Naive thymus-derived CD4-positive, alpha-beta T cell (primary cell): ENCODE data around the gene POU2AF1. TPM values are rescaled to one million over a fixed set of nuclear protein-coding genes. Genes with fewer than 3 reads are reported as not detected.

Experiments
- ATAC-seq: fragments of 150-1000 bp; cut with Tn5 transposase; 2 replicates; pipeline ENCODE4 v1.10.0; 2021; ENCODE audit warnings: mild to moderate bottlenecking, moderate library complexity
- CTCF ChIA-PET: fragments of 350-600 bp; sonication (Branson Sonifier 250); formaldehyde crosslinking; loops from one replicate; lab custom pipeline; 2021; ENCODE audit warnings: antibody characterized with exemption; lab: Charles Lee
- POLR2A ChIA-PET: fragments of 350-600 bp; sonication (Branson Sonifier 250); formaldehyde crosslinking; loops from one replicate; lab custom pipeline; 2021; ENCODE audit warnings: antibody characterized with exemption, inconsistent platforms; lab: Charles Lee
- DNase-seq, 9 donors: peaks; one replicate each; pipeline versions ENCODE4 v3.0.0 to v3.0.0-alpha.2; 2020 to 2022; ENCODE audit warnings: mixed read lengths in 1 of 9
- H3K27ac ChIP-seq: one replicate; pipeline ENCODE4 v1.7.0; 2013; ENCODE audit warnings: mild to moderate bottlenecking, low read depth, low read length, moderate library complexity
- H3K27me3 ChIP-seq, 2 donors: one replicate each; pipeline ENCODE4 v1.7.0; 2013; ENCODE audit warnings: low read length in 2 of 2, mild to moderate bottlenecking in 2 of 2, moderate library complexity in 2 of 2; ENCODE audit not compliant: control insufficient read depth in 2 of 2, insufficient read depth in 2 of 2
- H3K36me3 ChIP-seq, 3 experiments: 1 replicate in 2 of 3; 2 replicates in 1 of 3; pipeline ENCODE4 v1.7.0; 2013; ENCODE audit warnings: low read length in 3 of 3, mild to moderate bottlenecking in 3 of 3, moderate library complexity in 1 of 3; ENCODE audit not compliant: insufficient read depth in 3 of 3, control insufficient read depth in 2 of 3
- H3K4me1 ChIP-seq, 2 donors: one replicate each; pipeline ENCODE4 v1.7.0; 2013; ENCODE audit warnings: low read length in 2 of 2, mild to moderate bottlenecking in 2 of 2, moderate library complexity in 1 of 2; ENCODE audit not compliant: control insufficient read depth in 2 of 2, insufficient read depth in 2 of 2
- H3K4me3 ChIP-seq: 2 replicates; pipeline ENCODE4 v1.7.0; 2013; ENCODE audit warnings: mild to moderate bottlenecking, low read length
- H3K9me3 ChIP-seq, 3 experiments: 1 replicate in 2 of 3; 2 replicates in 1 of 3; pipeline ENCODE4 v1.7.0; 2013; ENCODE audit warnings: low read length in 3 of 3; ENCODE audit not compliant: control insufficient read depth in 2 of 3
- H3K27ac Mint-ChIP-seq, 9 donors: one replicate each; pipeline ENCODE4 v1.8.0; 2020 to 2022; ENCODE audit warnings: mixed read lengths in 9 of 9, mild to moderate bottlenecking in 8 of 9, moderate library complexity in 5 of 9, inconsistent platforms in 2 of 9
- H3K27me3 Mint-ChIP-seq, 5 donors: one replicate each; pipeline ENCODE4 v1.8.0; 2021 to 2022; ENCODE audit warnings: mixed read lengths in 5 of 5, mild to moderate bottlenecking in 1 of 5
- H3K36me3 Mint-ChIP-seq, 5 donors: one replicate each; pipeline ENCODE4 v1.8.0; 2020 to 2022; ENCODE audit warnings: mixed read lengths in 5 of 5, mild to moderate bottlenecking in 3 of 5, inconsistent platforms in 1 of 5
- H3K4me1 Mint-ChIP-seq, 7 donors: one replicate each; pipeline ENCODE4 v1.8.0; 2020 to 2022; ENCODE audit warnings: mixed read lengths in 7 of 7, mild to moderate bottlenecking in 3 of 7, inconsistent platforms in 1 of 7
- H3K4me3 Mint-ChIP-seq, 10 donors: one replicate each; pipeline ENCODE4 v1.8.0; 2020 to 2022; ENCODE audit warnings: mild to moderate bottlenecking in 10 of 10, mixed read lengths in 10 of 10, moderate library complexity in 6 of 10, inconsistent platforms in 2 of 10
- H3K9me3 Mint-ChIP-seq, 11 donors: one replicate each; pipeline ENCODE4 v1.8.0; 2020 to 2022; ENCODE audit warnings: mixed read lengths in 11 of 11, mild to moderate bottlenecking in 4 of 11, inconsistent platforms in 1 of 11, moderate library complexity in 1 of 11
- intact Hi-C, 2 donors: fragments of 100-400 bp; cut with micrococcal nuclease; formaldehyde crosslinking; loops; one replicate each; pipeline ENCODE4 v1.15.1; 2023
- polyA plus RNA-seq, 2 donors: library from polyadenylated mRNA; unstranded; fragments of 300-500 nt; fragmentation: Illumina TruSeq; gene quantifications; one replicate each; pipeline ENCODE4 v1.2.3, GENCODE V29; 2021
- total RNA-seq, 6 experiments: library from RNA in 5 of 6; stranded (reverse) in 5 of 6; gene quantifications; 1 replicate in 5 of 6; 2 replicates in 1 of 6; pipeline ENCODE4 v1.2.3 and lab custom pipeline; 2021 to 2026

Gene POU2AF1
- total and polyA plus RNA-seq, 7 experiments from 2014 or later = 0.45 to 11.3 (median 1.4) TPM

DNA sequence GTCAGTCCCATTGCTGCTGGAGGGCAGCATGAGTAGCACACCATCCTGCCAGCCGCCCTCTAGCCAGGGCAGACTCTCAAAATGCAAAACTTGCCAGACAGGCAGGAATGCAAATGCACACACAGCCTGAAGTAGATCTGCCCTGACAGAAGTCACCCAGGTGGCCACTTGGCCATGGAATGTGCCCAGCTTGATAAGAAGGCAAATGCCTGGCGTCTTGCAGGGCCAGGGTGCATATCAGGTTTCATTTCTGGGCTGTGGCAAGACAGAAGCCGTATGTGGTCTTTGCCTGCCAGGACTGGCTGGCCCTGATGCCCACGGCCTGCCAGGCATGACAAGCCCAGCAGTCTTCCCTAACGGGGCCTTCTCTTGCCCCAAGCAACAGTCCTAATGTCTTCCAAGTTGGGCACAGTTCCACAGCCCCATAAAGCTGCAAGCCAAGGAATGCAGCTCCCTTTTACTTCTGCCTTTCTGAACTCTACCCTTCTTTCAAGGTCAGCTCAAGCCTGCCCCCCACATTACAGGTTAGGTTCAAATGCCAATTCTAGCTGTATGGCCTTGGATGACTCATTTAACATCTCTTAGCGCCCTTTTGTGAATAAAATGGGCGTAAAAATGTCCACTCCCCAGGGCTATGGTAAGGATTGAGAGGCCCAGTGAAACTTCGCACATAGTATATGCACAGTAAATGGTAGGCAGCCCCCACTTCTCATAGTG, 51.0 kb downstream of the POU2AF1 start:
- no peak overlapping the region for H3K4me3 ChIP-seq
- CTCF ChIA-PET = no interaction called here
- H3K9me3 ChIP-seq = no peaks in the 10 kb centered on the region
- ATAC-seq (no peak), DNase-seq (no peak)
- POLR2A ChIA-PET = no interaction called here
- Mint-ChIP-seq H3K27ac (no peak overlapping the region), H3K27me3 (peaks cover 0 to 10% (median 0%) of the 10 kb centered on the region in 5 donors), H3K36me3 (no peaks in the 10 kb centered on the region), H3K9me3 (no peaks in the 10 kb centered on the region), H3K4me3 (no peak overlapping the region), H3K4me1 (no peaks in the 10 kb centered on the region)
- no peak overlapping the region for H3K27ac ChIP-seq
- no peaks in the 10 kb centered on the region for H3K27me3 ChIP-seq
- no peaks in the 10 kb centered on the region for H3K36me3 ChIP-seq
- H3K4me1 ChIP-seq = no peaks in the 10 kb centered on the region
- intact Hi-C loops = no loop called here

- Mint-ChIP-seq H3K36me3 (no peaks in the 10 kb centered on the region), H3K4me1 (no peaks in the 10 kb centered on the region), H3K9me3 (no peaks in the 10 kb centered on the region), H3K27ac (no peak overlapping the region), H3K27me3 (peaks cover 0 to 10% (median 3%) of the 10 kb centered on the region in 5 donors), H3K4me3 (no peak overlapping the region)
- Histone ChIP-seq H3K36me3 (no peaks in the 10 kb centered on the region), H3K9me3 (no peaks in the 10 kb centered on the region), H3K4me3 (no peak overlapping the region), H3K27ac (no peak overlapping the region), H3K27me3 (no peaks in the 10 kb centered on the region), H3K4me1 (no peaks in the 10 kb centered on the region)
- intact Hi-C loops = no loop called here
- DNase-seq = no peak
- ChIA-PET CTCF (no interaction called here), POLR2A (no interaction called here)
- no peak for ATAC-seq
Observed at GRCh38 chr11:111326824-111327223, 52.3 kb downstream of the POU2AF1 start.

DNA sequence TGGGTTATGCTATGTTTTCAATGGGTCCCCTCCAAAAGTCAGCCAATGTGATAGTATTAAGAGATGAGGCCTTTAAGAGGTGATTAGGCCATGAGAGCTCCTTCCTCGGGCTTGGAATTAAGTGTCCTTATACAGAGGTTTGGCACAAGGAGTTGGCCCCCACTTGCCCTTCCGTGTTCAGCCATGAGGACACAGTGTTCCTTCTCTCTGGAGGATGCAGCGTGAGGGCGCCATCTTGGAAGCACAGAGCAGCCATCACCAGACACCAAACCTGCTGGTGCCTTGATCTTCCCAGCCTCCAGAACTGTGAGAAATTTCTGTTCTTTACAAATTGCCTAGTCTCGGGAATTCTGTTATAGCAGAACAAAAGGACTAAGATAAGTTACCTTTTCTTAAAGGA, 53.8 kb downstream of the POU2AF1 start:
- Histone ChIP-seq H3K27ac (no peak overlapping the region), H3K9me3 (no peaks in the 10 kb centered on the region), H3K4me1 (no peaks in the 10 kb centered on the region), H3K4me3 (no peak overlapping the region), H3K36me3 (no peaks in the 10 kb centered on the region), H3K27me3 (no peaks in the 10 kb centered on the region)
- intact Hi-C loops = no loop called here
- POLR2A ChIA-PET = no interaction called here
- ATAC-seq (no peak), DNase-seq (no peak)
- H3K4me3 Mint-ChIP-seq = no peak overlapping the region
- peaks cover 0 to 15% (median 5%) of the 10 kb centered on the region in 5 donors for H3K27me3 Mint-ChIP-seq
- no peak overlapping the region for H3K27ac Mint-ChIP-seq
- no peaks in the 10 kb centered on the region for H3K9me3 Mint-ChIP-seq
- H3K36me3 Mint-ChIP-seq = no peaks in the 10 kb centered on the region
- CTCF ChIA-PET = interaction anchor here (1.0 kb wide), 1 partner anchor 104 kb away, joined by 4 read pairs; no protein-coding TSS in a partner anchor
- H3K4me1 Mint-ChIP-seq = no peaks in the 10 kb centered on the region

- ATAC-seq (no peak), DNase-seq (no peak)
- H3K27ac ChIP-seq = no peak overlapping the region
- ChIA-PET CTCF (no interaction called here), POLR2A (no interaction called here)
- no peaks in the 10 kb centered on the region for H3K9me3 ChIP-seq
- H3K4me1 ChIP-seq = no peaks in the 10 kb centered on the region
- no peaks in the 10 kb centered on the region for H3K27me3 ChIP-seq
- no peaks in the 10 kb centered on the region for H3K36me3 ChIP-seq
- Mint-ChIP-seq H3K27me3 (peaks cover 0 to 18% (median 5%) of the 10 kb centered on the region in 5 donors), H3K9me3 (no peaks in the 10 kb centered on the region), H3K4me1 (no peaks in the 10 kb centered on the region), H3K27ac (no peak overlapping the region), H3K4me3 (no peak overlapping the region), H3K36me3 (no peaks in the 10 kb centered on the region)
- H3K4me3 ChIP-seq = no peak overlapping the region
- intact Hi-C loops = no loop called here
Observed at GRCh38 chr11:111324277-111324720, 54.8 kb downstream of the POU2AF1 start.

- no peaks in the 10 kb centered on the region for H3K4me1 Mint-ChIP-seq
Observed at GRCh38 chr11:111322534-111322933, 56.5 kb downstream of the POU2AF1 start.

GRCh38 chr11:111320728-111321568, 58.1 kb downstream of the POU2AF1 start:
- Mint-ChIP-seq H3K4me1 (no peaks in the 10 kb centered on the region), H3K4me3 (no peak overlapping the region), H3K36me3 (no peaks in the 10 kb centered on the region), H3K9me3 (no peaks in the 10 kb centered on the region), H3K27ac (no peak overlapping the region), H3K27me3 (peaks cover 2 to 31% (median 6%) of the 10 kb centered on the region in 5 donors)
- H3K27me3 ChIP-seq = no peaks in the 10 kb centered on the region
- ChIA-PET CTCF (no interaction called here), POLR2A (no interaction called here)
- no peak for DNase-seq
- ATAC-seq = no peak
- intact Hi-C loops = no loop called here
- no peaks in the 10 kb centered on the region for H3K36me3 ChIP-seq
- no peaks in the 10 kb centered on the region for H3K9me3 ChIP-seq
- no peak overlapping the region for H3K27ac ChIP-seq
- no peak overlapping the region for H3K4me3 ChIP-seq
- no peaks in the 10 kb centered on the region for H3K4me1 ChIP-seq

More at GRCh38 chr11:111322534-111322933, 56.5 kb downstream of the POU2AF1 start:
- ChIA-PET CTCF (no interaction called here), POLR2A (no interaction called here)
- peaks cover 0 to 23% (median 5%) of the 10 kb centered on the region in 5 donors for H3K27me3 Mint-ChIP-seq
- no peaks in the 10 kb centered on the region for H3K36me3 Mint-ChIP-seq
- DNase-seq (no peak), ATAC-seq (no peak)
- no peaks in the 10 kb centered on the region for H3K9me3 Mint-ChIP-seq
- H3K4me3 Mint-ChIP-seq = no peak overlapping the region
- H3K9me3 ChIP-seq = no peaks in the 10 kb centered on the region
- H3K36me3 ChIP-seq = no peaks in the 10 kb centered on the region
- no peaks in the 10 kb centered on the region for H3K4me1 ChIP-seq
- no peaks in the 10 kb centered on the region for H3K27me3 ChIP-seq
- intact Hi-C loops = no loop called here
- H3K4me3 ChIP-seq = no peak overlapping the region
- no peak overlapping the region for H3K27ac ChIP-seq
- H3K27ac Mint-ChIP-seq = no peak overlapping the region
